Measurements from ENCODE around the gene ASB6. TPM values are rescaled to one million over a fixed set of nuclear protein-coding genes. Genes with fewer than 3 reads are reported as not detected.
A peak's percentile ranks its signal among the peaks of the same experiment; 100 is the strongest.

The ASB6 gene
- total and polyA plus RNA-seq, 7 donors = 8.4 to 20.8 (median 9.7) TPM

- Histone ChIP-seq H3K9me3 (no peaks in the 10 kb centered on the region), H3K27ac (peak overlapping the region; percentile 89 to 98 (median 92)), H3K4me1 (peaks cover 0 to 56% (median 46%) of the 10 kb centered on the region in 4 donors), H3K27me3 (no peaks in the 10 kb centered on the region), H3K4me3 (peak overlapping the region; percentile 71 to 88 (median 85)), H3K36me3 (no peaks in the 10 kb centered on the region)
- no peak for DNase-seq
- 2 to 4% methylated on average over 20 of the region's 20 CpGs for WGBS, 2 donors
- TF ChIP-seq, protein P1, sequence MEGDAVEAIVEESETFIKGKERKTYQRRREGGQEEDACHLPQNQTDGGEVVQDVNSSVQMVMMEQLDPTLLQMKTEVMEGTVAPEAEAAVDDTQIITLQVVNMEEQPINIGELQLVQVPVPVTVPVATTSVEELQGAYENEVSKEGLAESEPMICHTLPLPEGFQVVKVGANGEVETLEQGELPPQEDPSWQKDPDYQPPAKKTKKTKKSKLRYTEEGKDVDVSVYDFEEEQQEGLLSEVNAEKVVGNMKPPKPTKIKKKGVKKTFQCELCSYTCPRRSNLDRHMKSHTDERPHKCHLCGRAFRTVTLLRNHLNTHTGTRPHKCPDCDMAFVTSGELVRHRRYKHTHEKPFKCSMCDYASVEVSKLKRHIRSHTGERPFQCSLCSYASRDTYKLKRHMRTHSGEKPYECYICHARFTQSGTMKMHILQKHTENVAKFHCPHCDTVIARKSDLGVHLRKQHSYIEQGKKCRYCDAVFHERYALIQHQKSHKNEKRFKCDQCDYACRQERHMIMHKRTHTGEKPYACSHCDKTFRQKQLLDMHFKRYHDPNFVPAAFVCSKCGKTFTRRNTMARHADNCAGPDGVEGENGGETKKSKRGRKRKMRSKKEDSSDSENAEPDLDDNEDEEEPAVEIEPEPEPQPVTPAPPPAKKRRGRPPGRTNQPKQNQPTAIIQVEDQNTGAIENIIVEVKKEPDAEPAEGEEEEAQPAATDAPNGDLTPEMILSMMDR (IDR thresholded peaks at IDR 0.05) = peak in 1 of 4 experiments; percentile 7
- TF ChIP-seq POLR2AphosphoS5 (IDR thresholded peaks at IDR 0.05) = no peak
- no peak for TF ChIP-seq POLR2A (IDR thresholded peaks at IDR 0.05)
- no peak for TF ChIP-seq EP300 (IDR thresholded peaks at IDR 0.05)
- intact Hi-C loops (cut with DNase I) = no loop called here
Observed at GRCh38 chr9:129626625-129627284, 15.2 kb downstream of the ASB6 start.

DNA sequence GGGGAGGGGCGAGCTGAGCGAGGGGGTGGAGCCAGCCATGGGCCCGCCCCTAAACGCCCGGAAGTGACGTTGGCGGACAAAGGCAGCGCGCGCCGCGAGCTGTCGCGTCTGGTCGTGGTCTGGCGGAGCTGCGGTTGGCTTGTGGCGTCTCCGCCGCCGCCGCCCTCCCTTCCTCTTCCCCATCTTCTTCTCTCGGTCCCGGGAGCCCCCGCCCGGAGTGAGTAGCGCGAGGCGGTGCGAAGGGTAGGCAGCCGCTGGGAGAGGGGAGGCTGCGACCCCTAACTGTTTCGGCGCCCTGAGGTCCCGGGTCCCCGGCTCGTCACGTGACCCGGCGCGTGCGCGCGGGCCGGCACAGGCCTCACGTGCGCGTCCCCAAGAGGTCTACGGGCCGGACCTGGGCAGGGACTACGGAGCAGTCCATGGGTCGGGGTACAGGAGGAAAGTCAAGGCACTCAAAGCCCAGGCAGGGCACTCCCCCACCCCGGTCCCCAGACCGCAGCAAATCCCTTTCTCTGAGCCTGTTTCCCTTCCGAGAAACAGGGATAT lies 15.8 kb downstream of the ASB6 start, which contains the start of gene NTMT1:
TSS of gene NTMT1 (plus strand) at position 85 of the 546 bp plus-strand sequence. CDS start 6,541 bp downstream, outside the sequence.
- intact Hi-C loops (cut with DNase I) = no loop called here
- DNase-seq = peak; percentile 94
- no peaks in the 10 kb centered on the region for H3K36me3 ChIP-seq
- H3K9me3 ChIP-seq = no peaks in the 10 kb centered on the region
- peaks cover 0 to 50% (median 43%) of the 10 kb centered on the region in 4 donors for H3K4me1 ChIP-seq
- peak within 1 kb of the TSS; percentile 71 to 88 (median 85) for H3K4me3 ChIP-seq
- H3K27me3 ChIP-seq = no peaks in the 10 kb centered on the region
- TF ChIP-seq POLR2A (IDR thresholded peaks at IDR 0.05) (peak; percentile 96 to 98), EP300 (IDR thresholded peaks at IDR 0.05) (peak in 1 of 4 donors; percentile 31), POLR2AphosphoS5 (IDR thresholded peaks at IDR 0.05) (peak; percentile 99 to 100 (median 100))
- TF ChIP-seq, protein P1 (IDR thresholded peaks at IDR 0.05) = no peak
- 0 to 1% methylated on average over 55 of the region's 55 CpGs for WGBS, 2 donors
- peak within 1 kb of the TSS; percentile 89 to 98 (median 92) for H3K27ac ChIP-seq

DNA sequence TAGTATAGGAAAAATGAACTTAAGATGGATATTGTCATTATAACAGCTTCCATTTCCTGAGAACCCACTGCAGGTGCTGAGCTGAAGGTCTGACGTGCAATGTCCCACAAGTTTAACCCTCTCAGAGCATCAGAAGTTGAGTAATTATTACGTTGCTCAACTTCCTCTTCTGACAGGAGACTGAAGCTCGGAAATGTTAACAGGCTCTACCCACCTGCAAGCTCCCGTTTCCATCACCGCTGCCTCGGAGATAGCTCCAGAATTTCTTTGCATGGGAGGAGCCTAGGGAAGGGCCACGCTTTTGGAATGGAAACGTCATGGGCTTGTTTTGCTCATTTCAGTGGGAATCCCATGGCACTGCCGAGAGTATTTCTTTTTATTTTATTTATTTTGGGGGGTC lies 17.0 kb downstream of the ASB6 start:
- Histone ChIP-seq H3K27ac (peak overlapping the region in 3 of 4 donors; percentile 89 to 98 (median 91)), H3K9me3 (no peaks in the 10 kb centered on the region), H3K36me3 (no peaks in the 10 kb centered on the region), H3K4me1 (peaks cover 0 to 50% (median 43%) of the 10 kb centered on the region in 4 donors), H3K4me3 (peak overlapping the region in 1 of 4 donors; percentile 88), H3K27me3 (no peaks in the 10 kb centered on the region)
- TF ChIP-seq POLR2A (IDR thresholded peaks at IDR 0.05) (no peak), EP300 (IDR thresholded peaks at IDR 0.05) (no peak), POLR2AphosphoS5 (IDR thresholded peaks at IDR 0.05) (no peak)
- TF ChIP-seq, protein P1 (IDR thresholded peaks at IDR 0.05) = no peak
- 38 to 73% methylated on average over 9 of the region's 9 CpGs for WGBS, 2 donors
- intact Hi-C loops (cut with DNase I) = no loop called here
- no peak for DNase-seq

DNA sequence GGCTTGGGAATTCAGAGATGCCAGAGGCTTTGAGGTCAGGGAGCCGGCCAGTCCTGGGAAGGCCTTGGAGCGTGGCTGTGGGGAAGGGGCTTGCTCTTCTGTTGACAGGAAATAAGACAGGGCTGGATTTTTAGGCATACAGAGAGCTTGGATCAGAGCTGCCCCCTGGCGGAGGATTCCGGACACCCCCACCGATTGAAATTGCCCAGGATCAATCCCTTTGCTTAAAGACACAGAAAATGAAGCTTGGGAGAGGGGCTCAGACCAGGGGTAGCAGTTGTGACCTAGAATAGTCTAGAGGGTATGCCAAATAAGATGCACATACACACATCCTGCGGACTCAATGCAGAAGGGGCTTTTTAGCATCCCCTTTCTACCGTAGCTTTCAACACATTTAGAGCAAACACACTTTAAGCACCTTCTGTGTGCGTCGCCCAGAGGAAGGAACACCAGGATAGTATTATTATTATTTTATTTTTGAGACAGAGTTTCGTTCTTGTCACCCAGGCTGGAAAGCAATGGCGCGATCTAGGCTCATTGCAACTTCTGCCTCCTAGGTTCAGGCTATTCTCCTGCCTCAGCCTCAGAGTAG lies 17.7 kb downstream of the ASB6 start:
- intact Hi-C loops (cut with DNase I) = no loop called here
- peaks cover 0 to 47% (median 46%) of the 10 kb centered on the region in 4 donors for H3K4me1 ChIP-seq
- DNase-seq = no peak
- WGBS, 2 donors = 44 to 51% methylated on average over 12 of the region's 12 CpGs
- TF ChIP-seq EP300 (IDR thresholded peaks at IDR 0.05) (no peak), POLR2AphosphoS5 (IDR thresholded peaks at IDR 0.05) (no peak), POLR2A (IDR thresholded peaks at IDR 0.05) (no peak)
- TF ChIP-seq, protein P1 (IDR thresholded peaks at IDR 0.05) = peak; percentile 36 to 75 (median 66)
- H3K4me3 ChIP-seq = no peak overlapping the region
- no peaks in the 10 kb centered on the region for H3K27me3 ChIP-seq
- H3K9me3 ChIP-seq = no peaks in the 10 kb centered on the region
- H3K36me3 ChIP-seq = no peaks in the 10 kb centered on the region
- H3K27ac ChIP-seq = no peak overlapping the region

All from sigmoid colon (tissue), 7 donors.